T-helper 2 cell (primary cell): ENCODE measurements around the gene IFI27.
"Not testable (repeated sequence)": the region's sequence is repeated elsewhere in the genome, so short reads cannot be mapped to it uniquely, and the experiment has no call there.

Experiments used
- DNase-seq, 5 experiments: peaks; one replicate each; pipeline versions ENCODE4 v3.0.0 to v3.0.0-alpha.2; 2012 to 2022

The IFI27 gene

DNA sequence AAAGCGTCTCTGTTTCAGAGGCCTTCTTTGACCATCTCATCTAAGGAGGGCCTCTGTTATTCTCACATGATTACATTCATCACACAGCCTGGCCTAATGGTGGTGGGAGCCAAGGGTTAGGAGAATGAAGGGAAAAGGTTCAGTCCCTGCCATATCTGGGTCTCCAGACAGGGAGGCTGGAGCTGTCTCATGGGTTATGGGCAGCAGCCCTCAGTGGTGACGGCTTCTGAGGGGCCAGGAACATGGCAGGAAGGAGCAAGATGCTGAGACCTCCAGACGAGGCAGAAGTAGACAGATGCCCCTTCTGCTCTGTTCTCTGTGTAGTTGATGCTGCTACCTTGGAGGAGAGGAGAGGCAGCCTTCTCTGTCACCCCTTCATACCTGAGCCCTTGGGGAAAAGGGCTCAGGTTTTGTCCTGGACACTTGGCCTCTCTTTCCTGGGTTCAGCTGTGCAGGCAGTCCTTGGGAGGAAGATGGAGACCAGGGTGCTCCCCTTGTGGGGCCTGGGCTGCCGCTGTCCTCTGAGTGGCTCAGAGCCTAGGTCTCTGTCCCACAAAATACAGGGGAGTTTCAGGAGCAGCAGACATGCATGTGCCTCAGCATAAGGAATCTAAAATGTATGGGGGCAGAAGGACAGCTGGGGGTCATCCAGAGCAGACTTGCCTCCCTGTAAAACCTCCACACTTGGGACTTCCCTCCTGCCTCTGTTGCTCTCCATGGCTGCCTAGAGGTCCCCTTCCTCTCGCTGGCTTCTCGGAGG lies 15.3 kb downstream of the IFI27 start:
- DNase-seq, result no peak

DNA sequence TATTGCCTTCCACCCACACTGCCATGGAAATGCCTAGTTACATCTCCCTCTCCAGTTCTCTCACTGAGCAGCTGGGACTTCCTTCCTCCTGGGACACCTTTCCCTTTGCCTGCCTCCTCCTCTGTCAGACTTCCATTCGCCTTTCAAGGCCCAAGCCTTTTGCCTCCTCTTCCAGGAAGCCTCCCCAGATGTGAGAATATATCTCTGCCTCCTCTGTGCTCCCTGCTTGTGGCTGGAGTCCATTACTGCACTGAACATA lies 15.8 kb downstream of the IFI27 start:
- DNase-seq, result no peak

DNA sequence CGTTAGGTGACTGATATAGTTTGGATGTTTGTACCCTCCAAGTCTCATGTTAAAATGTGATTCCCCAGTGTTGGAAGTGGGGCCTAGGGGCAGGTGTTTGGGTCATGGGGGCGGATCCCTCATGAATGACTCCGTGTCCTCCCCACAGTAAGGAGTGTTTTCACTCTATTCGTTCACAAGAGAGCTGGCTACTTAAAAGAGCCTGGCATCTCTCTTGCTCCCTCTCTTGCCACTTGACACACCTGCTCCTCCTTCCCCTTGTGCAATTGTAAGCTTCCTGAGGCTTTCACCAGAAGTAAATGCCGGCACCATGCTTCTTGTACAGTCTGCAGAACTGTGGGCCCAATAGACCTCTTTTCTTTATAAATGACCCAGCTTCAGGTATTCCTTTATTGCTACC lies 16.3 kb downstream of the IFI27 start:
- no peak for DNase-seq

DNA sequence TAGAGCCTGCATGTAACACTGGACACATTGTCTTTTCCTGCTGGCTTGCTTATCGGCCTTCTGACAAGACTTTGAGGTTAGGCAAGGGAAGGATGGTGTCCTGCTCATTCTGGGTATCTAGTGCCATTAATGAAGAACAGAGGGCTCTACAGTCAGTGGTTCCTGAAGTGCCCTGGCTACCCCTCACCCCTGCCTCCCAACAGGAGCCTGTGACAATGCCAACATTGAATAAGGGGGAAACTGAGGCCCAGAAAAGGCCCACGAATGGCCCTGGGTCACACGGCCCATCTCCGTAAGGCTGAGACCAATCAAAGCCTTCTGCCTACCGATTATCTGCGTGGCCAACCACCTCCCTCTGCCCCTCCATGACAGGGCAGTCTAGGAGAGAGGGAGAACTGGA lies 16.8 kb downstream of the IFI27 start:
- DNase-seq, result no peak

DNA sequence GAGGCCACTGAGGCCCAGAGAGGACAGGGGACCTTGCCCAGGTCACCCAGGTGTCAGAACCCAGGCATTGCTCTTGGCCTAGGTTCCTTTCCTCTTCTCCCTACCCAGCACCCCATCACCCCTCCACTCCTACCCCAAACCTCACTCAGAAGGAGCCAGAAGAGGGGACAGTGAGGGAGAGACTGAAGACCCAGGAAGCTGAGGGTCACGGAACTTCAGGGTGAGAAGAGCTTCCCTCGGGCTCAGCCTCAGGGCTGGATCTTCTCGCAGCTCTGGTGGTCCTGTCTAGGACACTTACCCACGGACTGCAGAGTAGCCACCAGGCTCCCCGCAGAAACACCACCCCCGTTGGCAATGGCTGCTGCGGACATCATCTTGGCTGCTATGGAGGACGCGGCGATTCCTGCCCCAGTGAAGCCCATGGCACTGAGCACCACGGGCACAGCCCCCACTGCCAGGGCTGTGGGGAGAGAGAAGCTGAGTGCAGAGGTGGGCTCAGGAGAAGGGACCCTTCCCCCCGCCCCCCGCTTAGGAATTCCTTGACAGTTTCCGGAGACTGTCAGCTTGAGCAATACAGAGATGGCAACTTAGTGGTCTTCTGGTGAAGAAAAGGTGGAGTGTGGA lies 17.8 kb downstream of the IFI27 start:
- DNase-seq, result no peak

DNA sequence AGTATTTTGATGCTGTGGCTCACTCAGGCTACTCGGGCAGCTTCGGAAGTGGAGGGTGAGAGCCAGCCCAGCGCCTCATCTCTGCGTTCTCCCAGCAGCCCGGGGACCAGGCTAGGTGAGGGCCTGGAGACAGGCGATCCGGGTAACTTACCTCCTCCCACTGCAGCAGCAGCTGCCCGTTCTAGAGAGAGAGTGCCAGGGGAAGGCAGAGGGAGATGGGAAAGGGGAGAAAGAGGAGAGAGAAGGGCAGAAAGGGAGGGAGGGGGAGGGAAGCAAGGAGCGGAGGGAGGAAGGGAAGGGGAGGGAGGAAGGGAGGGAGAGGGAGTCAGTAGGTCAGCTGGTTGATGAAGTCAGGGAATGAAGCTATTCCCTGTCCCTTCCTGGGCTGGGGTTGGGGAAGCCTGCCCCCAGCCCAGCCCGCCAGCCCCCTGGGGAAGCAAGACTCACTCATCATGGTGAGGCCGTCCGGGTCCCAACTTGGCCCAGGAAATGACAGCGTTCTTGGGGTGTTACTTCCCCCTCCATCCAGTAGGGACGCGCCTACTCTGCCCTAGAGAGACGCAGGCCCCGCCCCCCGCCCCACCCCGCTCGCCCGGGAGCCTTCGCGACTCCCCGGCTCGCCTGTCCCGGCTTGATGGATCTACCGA lies 18.7 kb downstream of the IFI27 start, which contains the start of gene IFI27L2:
TSS of gene IFI27L2 (minus strand) at position 494 of the 647 bp plus-strand sequence. CDS start at position 454, 40 bp downstream.
- DNase-seq, result peak; percentile 36 to 88 (median 47)

DNA sequence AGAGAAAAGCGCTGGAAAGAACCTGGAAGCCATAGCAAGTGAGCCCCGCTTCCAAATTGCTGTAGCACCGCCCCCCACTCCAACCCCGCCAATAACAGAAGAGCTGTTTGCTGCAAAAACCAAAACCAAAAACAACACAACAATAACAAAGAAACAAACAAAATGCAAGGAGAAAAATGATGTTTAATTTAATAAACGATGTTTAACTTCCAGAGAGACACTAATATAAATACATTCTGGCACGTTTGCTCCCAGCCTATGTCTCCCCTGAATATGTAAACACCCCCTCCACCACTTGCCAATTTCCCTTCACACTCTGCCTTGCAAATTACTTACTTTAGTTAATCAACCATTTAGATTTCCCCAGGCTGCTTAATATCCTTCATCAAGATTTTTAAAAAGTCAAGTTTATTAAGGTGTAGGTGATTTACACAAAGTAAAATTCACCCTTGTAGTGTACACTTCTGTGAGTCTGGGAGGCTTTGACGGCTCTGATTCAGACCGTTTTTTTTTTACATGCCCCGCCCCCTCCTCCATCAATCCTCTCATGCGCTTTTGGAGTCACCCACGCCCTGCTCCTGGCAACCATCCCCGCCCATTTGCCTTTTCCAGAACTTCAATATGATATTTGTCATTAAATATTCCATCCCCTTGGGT lies 19.4 kb downstream of the IFI27 start:
- peak in 3 of 5 experiments; percentile 17 to 60 (median 19) for DNase-seq

DNA sequence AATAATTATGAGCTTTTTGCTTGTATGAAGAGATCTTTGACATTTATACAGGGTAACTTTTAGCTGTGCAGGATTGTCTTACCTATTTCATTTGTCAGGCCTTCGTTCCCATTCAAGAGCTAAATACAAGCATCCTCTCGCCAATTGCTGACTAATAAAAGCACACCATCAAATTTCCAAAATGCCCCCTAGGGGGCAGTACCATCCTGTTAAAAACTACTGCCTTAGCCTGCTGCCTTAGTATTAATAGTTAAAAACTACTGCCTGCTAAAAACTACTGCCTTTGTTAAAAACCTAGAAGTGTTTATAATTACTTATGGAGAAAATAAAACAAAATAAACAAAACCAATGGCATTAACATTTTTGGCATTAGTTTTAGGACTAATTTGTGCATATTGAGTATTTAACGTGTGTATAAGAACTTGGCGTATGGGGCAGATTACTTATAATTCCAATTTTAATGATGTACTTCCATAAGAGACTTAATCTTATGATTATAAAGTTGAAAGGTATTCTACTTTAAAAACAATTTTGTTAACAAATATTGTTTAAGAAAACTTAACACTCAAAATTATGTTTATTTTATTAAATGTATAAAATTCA lies 21.9 kb downstream of the IFI27 start:
- peak in 4 of 5 experiments; percentile 32 to 76 (median 40) for DNase-seq

DNA sequence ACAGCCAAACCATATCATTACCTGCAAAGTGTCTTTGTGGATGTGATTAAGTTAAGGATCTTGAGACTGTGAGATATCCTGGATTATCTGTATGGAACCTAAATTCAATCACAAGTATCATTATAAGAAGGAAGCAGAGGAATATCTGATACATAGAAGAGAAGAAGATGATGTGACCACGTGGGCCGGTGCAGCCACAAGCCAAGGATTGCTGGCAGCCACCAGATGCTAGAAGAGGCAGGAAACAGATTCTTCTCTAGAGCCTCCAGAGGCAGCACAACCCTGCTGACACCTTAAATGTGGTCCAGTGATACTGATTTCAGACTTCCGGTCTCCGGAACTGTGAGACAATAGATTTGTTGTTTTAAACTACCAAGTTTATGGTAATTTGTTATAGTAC lies 24.9 kb downstream of the IFI27 start:
- peak in 1 of 5 experiments; percentile 39 for DNase-seq

DNA sequence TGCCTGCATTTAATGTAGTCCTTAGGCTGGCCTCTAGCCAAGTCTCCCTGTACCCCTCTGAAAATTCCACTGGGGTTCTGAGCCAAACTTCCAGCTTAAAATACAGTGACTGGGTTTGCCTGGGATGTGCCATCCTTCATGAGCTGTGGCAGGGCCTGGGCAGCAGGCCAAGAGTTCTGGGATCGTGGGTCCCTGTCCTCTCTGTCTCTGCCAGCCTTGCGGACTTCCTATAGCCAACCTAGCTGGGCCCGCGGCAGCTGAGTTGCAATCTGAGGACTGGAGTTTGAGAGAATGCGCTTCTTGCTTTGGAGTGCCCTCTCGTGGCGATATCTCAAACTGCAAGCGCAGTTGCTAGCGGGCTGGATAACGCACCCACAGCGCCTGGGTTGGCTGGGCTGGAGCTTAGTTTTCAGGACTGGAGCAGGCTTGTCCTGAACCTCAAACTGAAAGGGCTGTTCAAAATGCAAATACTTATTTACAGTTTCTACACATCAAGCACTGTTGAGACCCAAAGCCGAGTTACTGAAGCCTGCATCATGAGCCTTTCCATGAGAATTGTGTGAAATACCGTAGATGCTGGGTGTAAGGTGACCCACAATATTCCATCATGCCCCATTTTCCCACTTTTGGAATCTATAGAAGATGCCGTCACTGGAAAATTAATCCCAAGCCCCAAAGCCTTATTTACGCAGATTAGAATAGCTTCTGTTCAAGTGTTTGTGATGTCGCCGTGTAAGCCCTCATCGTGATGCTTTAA lies 26.2 kb downstream of the IFI27 start:
- peak; percentile 60 to 81 (median 72) for DNase-seq

DNA sequence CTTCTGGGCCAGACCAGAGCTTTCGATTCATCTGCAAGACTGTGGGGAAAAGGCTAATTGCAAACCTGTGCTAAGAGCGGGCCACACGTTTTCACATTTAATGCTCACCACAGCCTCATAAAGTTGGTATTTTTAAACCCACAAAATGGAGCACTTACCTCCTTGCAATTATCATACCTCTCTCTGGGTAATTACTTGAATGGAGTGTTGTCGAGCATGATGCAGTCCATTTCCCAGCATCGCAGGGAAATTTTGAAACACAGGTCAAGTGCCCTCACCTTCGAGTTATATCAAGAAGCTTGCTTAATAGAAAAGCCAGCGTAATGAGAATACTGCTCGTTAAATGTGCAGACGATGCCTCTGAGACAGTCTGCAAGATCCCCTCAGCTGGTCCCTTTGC lies 27.7 kb downstream of the IFI27 start:
- DNase-seq, result no peak

DNA sequence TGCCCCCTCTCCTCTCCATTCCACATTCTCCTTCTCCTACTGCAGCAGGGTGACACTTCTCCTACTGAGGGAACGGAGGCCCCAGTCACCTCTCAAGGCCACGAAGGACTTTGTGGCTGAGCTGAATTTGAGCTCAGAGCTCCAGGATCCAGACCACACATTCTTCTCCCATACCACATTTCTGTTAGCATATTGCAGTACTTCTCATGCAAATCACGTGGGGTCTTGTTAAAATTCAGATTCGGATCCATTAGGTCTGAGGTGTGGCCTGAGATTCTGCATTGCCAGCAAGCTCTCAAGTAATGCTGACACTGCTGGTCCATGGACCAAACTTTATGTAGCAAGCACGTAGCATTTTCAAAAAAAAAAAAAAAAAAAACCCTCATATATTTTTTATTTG lies 28.5 kb downstream of the IFI27 start:
- no peak for DNase-seq

DNA sequence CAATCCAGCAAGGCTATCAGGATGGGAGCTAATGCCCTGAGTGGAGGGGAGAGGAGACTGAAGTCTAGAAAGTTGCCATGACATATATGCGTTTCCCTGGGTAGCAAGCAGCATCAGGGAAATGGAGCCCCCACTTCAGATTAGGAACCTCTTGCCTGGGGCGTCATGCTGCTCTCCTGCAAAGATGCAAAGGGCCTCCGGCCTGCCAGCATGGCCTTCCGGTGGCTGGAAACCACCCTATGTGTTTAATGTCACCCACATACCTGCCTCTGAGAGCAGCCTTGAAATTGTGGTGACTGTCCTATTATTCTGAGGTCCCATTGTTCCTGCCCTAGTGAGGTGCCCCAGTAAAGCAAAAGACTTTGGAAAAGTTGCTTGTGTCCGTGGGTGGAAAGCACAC lies 28.9 kb downstream of the IFI27 start:
- no peak for DNase-seq

DNA sequence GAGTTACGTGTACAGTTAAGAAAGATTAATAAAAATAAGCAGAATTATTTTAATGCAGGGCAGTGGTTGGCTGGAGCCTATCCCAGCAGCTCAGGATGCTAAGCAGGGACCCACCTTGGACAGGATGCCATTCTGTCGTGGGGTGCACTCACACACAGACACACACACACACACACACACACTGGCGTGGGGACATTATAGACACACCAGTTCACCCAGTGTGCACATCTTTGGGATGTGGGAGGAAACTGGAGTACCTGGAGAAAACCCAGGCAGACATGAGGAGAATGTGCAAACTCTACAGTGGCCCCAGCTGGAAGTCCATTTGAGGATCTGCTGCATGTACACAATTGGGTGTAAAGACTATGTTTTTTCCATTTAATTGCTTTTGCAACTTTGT lies 31.7 kb downstream of the IFI27 start:
- no peak for DNase-seq

DNA sequence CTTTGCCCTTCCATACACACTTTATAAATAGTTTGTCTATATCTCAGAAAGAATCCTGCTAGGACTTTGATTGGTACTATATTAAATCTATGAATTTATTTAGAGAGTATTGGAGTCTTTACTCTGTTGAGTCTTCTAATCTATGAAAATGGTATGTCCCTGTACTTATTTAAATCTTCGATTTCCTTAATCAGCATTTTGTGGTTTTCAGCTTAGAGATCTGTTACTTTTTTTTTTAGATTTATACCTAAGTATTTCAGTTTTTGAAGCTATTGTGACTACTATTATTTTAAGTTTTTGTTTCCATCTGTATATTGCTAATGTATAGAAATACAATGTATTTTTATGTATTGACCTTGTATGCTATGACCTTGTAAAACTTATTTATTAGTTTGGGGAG lies 32.3 kb downstream of the IFI27 start:
- no peak for DNase-seq

DNA sequence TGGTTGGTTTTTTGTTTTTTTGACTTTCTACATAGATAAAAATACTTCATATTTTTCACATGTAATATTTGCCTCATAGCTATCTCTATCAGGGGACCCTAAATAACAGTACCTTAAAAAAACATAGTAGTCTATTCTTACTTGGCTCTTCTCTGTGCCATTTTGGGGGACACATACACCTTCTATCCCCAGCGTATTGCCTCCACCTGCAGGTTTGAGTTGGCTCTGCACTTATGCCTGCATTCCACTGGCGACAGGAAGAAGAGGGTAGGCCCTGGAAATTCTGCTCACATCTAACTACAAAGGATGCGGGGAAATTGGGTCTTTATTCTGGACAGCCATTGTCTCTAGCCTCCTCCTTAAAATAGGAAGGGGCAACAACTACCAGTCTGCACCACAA lies 32.7 kb downstream of the IFI27 start:
- peak in 1 of 5 experiments; percentile 12 for DNase-seq

DNA sequence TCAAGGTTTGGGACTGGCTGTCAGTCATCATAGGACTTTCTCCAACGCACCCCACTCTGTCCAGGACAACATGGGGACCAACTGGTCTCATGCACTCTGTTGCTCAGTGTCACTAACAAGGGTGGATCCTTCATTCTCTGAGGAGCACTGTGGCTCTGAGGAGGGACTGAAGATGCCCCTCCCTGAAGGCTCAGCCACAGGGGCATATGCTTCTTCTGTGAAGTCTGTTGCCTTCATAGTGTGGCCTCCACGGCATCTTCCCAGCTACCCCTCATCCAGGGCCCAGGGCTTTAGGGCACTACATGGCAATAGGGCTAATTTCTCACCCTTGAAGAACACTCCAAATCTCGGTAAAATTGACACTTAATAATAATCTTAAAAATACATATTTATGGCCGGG lies 33.2 kb downstream of the IFI27 start:
- DNase-seq, result no peak

DNA sequence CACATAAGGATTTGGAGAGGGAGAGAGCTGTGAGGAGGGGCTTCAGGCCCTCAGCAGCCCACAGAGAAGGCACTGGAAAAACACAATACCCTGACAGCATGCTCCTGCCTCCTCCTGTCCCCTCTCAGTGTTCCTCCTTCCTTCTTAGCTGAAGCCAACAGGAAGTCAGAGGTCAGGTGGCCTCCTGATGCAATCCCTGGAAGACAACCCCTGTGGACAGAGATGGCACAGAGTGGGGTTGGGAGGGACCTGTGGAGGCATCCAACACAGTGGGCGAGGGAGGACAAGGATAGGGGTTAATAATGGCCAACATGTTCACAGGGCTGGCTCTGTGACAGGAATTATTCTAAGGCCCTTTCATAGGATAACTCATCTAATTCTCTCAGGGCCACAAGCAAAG lies 34.2 kb downstream of the IFI27 start:
- no peak for DNase-seq

DNA sequence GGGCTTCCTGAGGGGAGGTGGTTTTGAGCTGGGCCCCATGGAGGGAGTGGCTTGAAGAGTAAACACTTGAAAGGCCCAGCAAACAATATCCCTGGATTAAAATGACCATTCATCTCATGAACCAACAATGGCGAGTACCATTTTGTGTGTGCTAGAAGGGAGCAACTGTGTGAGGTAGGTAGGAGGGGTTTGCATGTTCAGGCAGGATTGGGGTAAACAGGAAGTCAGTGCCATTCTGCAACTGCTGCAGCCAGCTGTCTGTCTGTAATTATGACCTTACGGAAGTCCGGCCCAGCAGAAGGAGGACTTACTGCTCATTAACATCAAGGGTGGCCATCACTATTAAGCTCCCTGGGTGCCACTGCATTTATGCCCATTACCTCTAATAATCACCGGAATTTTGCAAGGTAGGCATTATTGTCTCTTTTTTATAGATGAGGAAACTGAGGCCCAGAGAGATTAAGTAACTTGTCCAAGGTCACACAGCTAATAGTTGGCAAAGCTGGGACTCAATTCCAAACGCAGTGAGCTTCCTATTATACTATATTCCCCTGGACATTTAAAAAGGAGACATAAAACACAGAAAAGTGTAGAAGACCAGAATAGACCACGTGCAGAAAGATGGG lies 35.5 kb downstream of the IFI27 start:
- peak in 1 of 5 experiments; percentile 45 for DNase-seq

DNA sequence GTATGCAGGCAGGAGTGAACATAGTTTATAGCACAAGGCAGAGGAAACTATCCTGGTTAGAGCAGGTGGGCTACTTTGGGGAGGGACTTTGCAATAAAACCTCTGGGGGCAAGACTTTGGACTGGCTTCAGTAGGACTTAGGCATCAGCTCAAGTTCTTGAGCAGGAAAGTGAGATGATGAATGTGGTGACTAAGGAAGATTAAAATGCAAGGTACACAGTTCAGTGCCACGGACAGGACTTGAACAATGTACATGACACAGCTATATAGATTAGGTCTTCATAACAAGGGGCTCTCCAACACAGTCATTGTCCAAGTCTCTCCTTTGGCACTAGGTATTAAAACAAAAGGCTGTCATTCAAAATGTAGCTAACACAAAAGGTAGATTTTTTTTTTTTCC lies 42.1 kb downstream of the IFI27 start:
- no peak for DNase-seq

DNA sequence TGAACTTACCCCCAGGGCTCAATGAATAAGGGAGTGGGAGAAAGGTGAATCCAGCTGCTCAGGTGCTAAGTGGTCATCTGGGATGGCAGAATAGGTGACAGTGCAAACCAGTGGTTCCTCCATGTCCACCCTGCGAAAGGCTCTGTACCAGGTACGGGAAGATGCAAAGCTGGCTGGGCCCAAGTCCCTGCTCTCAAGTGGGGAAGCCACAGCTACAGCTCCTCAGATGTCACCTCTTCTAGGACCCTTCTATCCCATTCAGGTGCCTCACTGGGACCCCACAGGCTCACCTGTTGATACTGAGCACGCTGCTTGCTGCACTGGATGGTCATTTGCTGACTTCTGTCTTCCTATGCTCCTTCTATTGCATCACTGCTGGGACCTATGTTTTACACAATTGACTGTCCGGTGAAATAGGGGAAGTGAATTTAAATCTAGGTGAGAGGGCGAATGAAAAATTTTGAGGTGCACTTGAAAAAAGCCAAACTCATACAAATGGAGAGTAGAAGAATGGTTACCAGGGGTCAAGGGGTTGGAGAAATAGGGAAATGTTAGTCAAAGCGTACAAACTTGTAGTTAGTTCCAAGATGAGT lies 43.3 kb downstream of the IFI27 start:
- DNase-seq, result no peak

DNA sequence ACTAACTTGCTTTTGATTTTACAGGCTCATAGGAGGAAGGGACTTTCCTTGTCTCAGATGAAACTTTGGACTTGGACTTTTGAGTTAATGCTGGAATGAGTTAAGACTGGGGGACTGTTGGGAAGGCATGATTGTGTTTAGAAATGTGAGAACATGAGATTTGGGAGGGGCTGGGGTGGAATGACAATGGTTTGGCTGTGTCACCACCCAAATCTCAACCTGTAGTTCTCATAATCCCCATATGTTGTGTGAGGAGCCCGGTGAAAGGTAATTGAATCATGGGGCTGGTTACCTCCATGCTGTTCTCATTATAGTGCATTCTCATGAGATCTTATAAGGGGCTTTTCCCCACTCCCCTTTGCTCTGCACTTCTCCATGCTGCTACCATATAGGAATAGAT lies 45.6 kb downstream of the IFI27 start:
- not testable (repeated sequence) for DNase-seq
